ENCODE results near the gene ARHGAP23. TPM values are rescaled to one million over a fixed set of nuclear protein-coding genes. Genes with fewer than 3 reads are reported as not detected.
"Not testable (repeated sequence)": the region's sequence is repeated elsewhere in the genome, so short reads cannot be mapped to it uniquely, and the experiment has no call there.

ARHGAP23 gene
- total RNA-seq, 2 experiments from 2014 or later = 0.40 to 0.47 TPM

GRCh38 chr17:38431346-38432145, 3.3 kb downstream of the ARHGAP23 start:
- no peak for TF ChIP-seq CTCF (IDR thresholded peaks at IDR 0.05)
- Mint-ChIP-seq H3K9me3 (no peaks in the 10 kb centered on the region), H3K4me3 (no peak overlapping the region), H3K27me3 (peaks cover 10% of the 10 kb centered on the region), H3K27ac (no peak overlapping the region), H3K4me1 (ENCODE audit: low read depth) (peaks cover 7% of the 10 kb centered on the region), H3K36me3 (ENCODE audit: low read depth) (no peaks in the 10 kb centered on the region)
- ATAC-seq = no peak
- POLR2A ChIA-PET = interaction anchor here (0.6 kb wide), 1 partner anchor 16 kb away, joined by 4 read pairs; no protein-coding TSS in a partner anchor
- no peak for DNase-seq
- intact Hi-C loops (cut with micrococcal nuclease) = no loop called here
- CTCF ChIA-PET = interaction anchor here (1.0 kb wide), 1 partner anchor 8 kb away, joined by 4 read pairs; no protein-coding TSS in a partner anchor

GRCh38 chr17:38434178-38434665, 6.0 kb downstream of the ARHGAP23 start:
- Mint-ChIP-seq H3K9me3 (no peaks in the 10 kb centered on the region), H3K27me3 (peaks cover 5% of the 10 kb centered on the region), H3K4me1 (ENCODE audit: low read depth) (peaks cover 2% of the 10 kb centered on the region), H3K4me3 (no peak overlapping the region), H3K36me3 (ENCODE audit: low read depth) (no peaks in the 10 kb centered on the region), H3K27ac (no peak overlapping the region)
- intact Hi-C loops (cut with micrococcal nuclease) = no loop called here
- CTCF ChIA-PET = interaction anchor here (1.2 to 1.9 kb wide), 3 partner anchors 9 to 75 kb away, joined by 4 to 6 read pairs (median 4); no protein-coding TSS in a partner anchor
- POLR2A ChIA-PET = no interaction called here
- ATAC-seq (no peak), DNase-seq (no peak)
- TF ChIP-seq CTCF (IDR thresholded peaks at IDR 0.05) = no peak

- ChIA-PET CTCF (interaction anchor here (1.9 kb wide), 1 partner anchor 12 kb away, joined by 6 read pairs; no protein-coding TSS in a partner anchor), POLR2A (no interaction called here)
- Mint-ChIP-seq H3K4me1 (ENCODE audit: low read depth) (no peaks in the 10 kb centered on the region), H3K9me3 (no peaks in the 10 kb centered on the region), H3K36me3 (ENCODE audit: low read depth) (no peaks in the 10 kb centered on the region), H3K4me3 (no peak overlapping the region), H3K27ac (no peak overlapping the region), H3K27me3 (no peaks in the 10 kb centered on the region)
- intact Hi-C loops (cut with micrococcal nuclease) = no loop called here
- no peak for TF ChIP-seq CTCF (IDR thresholded peaks at IDR 0.05)
- ATAC-seq (no peak), DNase-seq (no peak)
These were observed 7.5 kb downstream of the ARHGAP23 start for GRCh38 chr17:38435795-38436194.

- CTCF ChIA-PET = interaction anchor here (1.7 kb wide), 1 partner anchor 12 kb away, joined by 5 read pairs; no protein-coding TSS in a partner anchor
- intact Hi-C loops (cut with micrococcal nuclease) = no loop called here
- no peaks in the 10 kb centered on the region for H3K4me1 Mint-ChIP-seq (ENCODE audit: low read depth)
- no peak overlapping the region for H3K27ac Mint-ChIP-seq
- no peak for ATAC-seq
- no peaks in the 10 kb centered on the region for H3K36me3 Mint-ChIP-seq (ENCODE audit: low read depth)
- TF ChIP-seq CTCF (IDR thresholded peaks at IDR 0.05) = no peak
- DNase-seq = no peak
- no peak overlapping the region for H3K4me3 Mint-ChIP-seq
- H3K27me3 Mint-ChIP-seq = no peaks in the 10 kb centered on the region
- POLR2A ChIA-PET = no interaction called here
- no peaks in the 10 kb centered on the region for H3K9me3 Mint-ChIP-seq
These were observed 8.1 kb downstream of the ARHGAP23 start for GRCh38 chr17:38436386-38436785.

GRCh38 chr17:38437313-38437712, 9.0 kb downstream of the ARHGAP23 start:
- DNase-seq; H3K4me1 Mint-ChIP-seq (ENCODE audit: low read depth); H3K36me3 Mint-ChIP-seq (ENCODE audit: low read depth); intact Hi-C loops (cut with micrococcal nuclease); H3K9me3 Mint-ChIP-seq; POLR2A ChIA-PET; H3K4me3 Mint-ChIP-seq; H3K27me3 Mint-ChIP-seq; ATAC-seq; H3K27ac Mint-ChIP-seq: not testable (repeated sequence)
- CTCF ChIA-PET = interaction anchor here (0.6 to 1.7 kb wide), 5 partner anchors 13 to 230 kb away, joined by 3 to 5 read pairs (median 3); no protein-coding TSS in a partner anchor
